ENCODE measurements around the gene TEC. TPM values are rescaled to one million over a fixed set of nuclear protein-coding genes. Genes with fewer than 3 reads are reported as not detected.
"Not testable (repeated sequence)": the region's sequence is repeated elsewhere in the genome, so short reads cannot be mapped to it uniquely, and the experiment has no call there.

The TEC gene
- total RNA-seq, 2 experiments from 2014 or later: 2.8 TPM

DNA sequence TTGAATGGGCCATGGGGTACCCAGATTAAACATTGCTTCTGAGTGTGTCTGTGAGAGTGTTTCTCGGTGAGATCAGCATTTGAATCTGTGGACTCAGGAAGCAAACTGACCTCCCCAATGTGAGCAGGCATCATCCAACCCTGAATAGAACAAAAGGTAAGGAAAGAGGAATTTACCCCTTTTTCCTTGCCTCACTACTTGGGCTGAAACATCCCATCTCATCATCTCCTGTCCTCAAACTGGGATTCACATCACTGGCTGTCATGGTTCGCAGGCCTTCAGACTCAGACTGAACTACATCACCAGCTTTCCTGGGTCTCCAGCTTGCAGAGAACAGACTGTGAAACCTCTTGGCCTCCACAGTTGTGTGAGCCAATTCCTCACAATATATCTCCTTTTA lies 47.1 kb downstream of the TEC start:
- Mint-ChIP-seq H3K27me3 (no peaks in the 10 kb centered on the region), H3K4me1 (ENCODE audit: low read depth) (no peaks in the 10 kb centered on the region), H3K4me3 (no peak overlapping the region), H3K9me3 (no peaks in the 10 kb centered on the region), H3K27ac (no peak overlapping the region), H3K36me3 (ENCODE audit: low read depth) (peaks cover 18% of the 10 kb centered on the region)
- Histone ChIP-seq H3K27me3 (ENCODE audit: control insufficient read depth in 1 of 2, insufficient read depth in 2 of 2, low read length in 2 of 2) (no peaks in the 10 kb centered on the region), H3K27ac (ENCODE audit: low read depth in 1 of 2, low read length in 2 of 2) (no peak overlapping the region), H3K36me3 (ENCODE audit: insufficient read depth, low read length) (no peaks in the 10 kb centered on the region), H3K4me3 (ENCODE audit: low read length) (no peak overlapping the region), H3K4me1 (ENCODE audit: insufficient read depth, low read length) (no peaks in the 10 kb centered on the region), H3K9me3 (ENCODE audit: control insufficient read depth in 1 of 2, insufficient read depth in 1 of 2, low read length in 2 of 2) (no peaks in the 10 kb centered on the region)
- ATAC-seq (ENCODE audit: poor library complexity) (no peak), DNase-seq (no peak)
- intact Hi-C loops (cut with DNase I, micrococcal nuclease): no loop called here
- ChIA-PET POLR2A (no interaction called here), CTCF (no interaction called here)
- TF ChIP-seq, protein P1, sequence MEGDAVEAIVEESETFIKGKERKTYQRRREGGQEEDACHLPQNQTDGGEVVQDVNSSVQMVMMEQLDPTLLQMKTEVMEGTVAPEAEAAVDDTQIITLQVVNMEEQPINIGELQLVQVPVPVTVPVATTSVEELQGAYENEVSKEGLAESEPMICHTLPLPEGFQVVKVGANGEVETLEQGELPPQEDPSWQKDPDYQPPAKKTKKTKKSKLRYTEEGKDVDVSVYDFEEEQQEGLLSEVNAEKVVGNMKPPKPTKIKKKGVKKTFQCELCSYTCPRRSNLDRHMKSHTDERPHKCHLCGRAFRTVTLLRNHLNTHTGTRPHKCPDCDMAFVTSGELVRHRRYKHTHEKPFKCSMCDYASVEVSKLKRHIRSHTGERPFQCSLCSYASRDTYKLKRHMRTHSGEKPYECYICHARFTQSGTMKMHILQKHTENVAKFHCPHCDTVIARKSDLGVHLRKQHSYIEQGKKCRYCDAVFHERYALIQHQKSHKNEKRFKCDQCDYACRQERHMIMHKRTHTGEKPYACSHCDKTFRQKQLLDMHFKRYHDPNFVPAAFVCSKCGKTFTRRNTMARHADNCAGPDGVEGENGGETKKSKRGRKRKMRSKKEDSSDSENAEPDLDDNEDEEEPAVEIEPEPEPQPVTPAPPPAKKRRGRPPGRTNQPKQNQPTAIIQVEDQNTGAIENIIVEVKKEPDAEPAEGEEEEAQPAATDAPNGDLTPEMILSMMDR (IDR thresholded peaks at IDR 0.05): no peak

DNA sequence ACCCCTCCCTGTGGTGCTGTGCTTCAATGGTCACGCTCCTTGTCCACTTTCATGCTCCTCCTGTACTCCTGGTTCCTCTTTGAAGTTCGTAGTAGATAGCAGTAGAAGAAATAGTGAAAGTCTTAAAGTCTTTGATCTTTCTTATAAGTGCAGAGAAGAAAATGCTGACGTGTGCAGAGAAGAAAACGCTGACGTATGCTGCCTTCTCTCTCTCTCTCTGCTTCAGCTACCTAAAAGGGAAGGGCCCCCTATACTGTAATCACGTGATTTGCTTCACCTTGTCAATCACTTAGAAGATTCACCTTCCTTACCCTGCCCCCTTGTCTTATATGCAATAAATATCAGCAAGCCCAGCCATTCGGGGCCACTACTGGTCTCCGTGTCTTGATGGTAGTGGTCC lies 50.2 kb downstream of the TEC start:
- H3K27ac Mint-ChIP-seq; POLR2A ChIA-PET; H3K4me1 Mint-ChIP-seq (ENCODE audit: low read depth); H3K9me3 Mint-ChIP-seq; H3K4me3 ChIP-seq (ENCODE audit: low read length); H3K27me3 ChIP-seq (ENCODE audit: control insufficient read depth in 1 of 2, insufficient read depth in 2 of 2, low read length in 2 of 2); H3K27ac ChIP-seq (ENCODE audit: low read depth in 1 of 2, low read length in 2 of 2); H3K36me3 ChIP-seq (ENCODE audit: insufficient read depth, low read length); H3K9me3 ChIP-seq (ENCODE audit: control insufficient read depth in 1 of 2, insufficient read depth in 1 of 2, low read length in 2 of 2); H3K4me1 ChIP-seq (ENCODE audit: insufficient read depth, low read length); ATAC-seq (ENCODE audit: poor library complexity); CTCF ChIA-PET; intact Hi-C loops (cut with DNase I, micrococcal nuclease); H3K4me3 Mint-ChIP-seq; DNase-seq; H3K27me3 Mint-ChIP-seq: not testable (repeated sequence)
- H3K36me3 Mint-ChIP-seq (ENCODE audit: low read depth): peaks cover 14% of the 10 kb centered on the region

DNA sequence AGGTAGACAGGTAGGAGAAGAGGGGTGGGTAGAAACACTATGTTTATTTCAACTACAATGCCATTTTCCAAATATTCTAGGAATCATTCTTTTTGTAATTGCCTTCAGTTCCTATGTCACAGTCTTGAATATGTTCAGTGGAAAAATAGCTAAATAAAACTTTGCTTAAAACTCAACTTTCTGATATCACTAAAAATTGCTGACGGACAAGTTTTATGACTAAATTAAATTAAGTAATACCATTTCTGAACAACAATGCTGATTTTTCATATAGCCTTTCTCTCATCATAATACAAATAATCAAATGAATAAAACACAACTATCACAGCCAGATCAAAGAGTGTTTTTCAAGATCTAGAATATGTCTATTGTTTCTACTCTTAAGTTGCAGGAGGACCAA lies 53.1 kb downstream of the TEC start:
- no peak for ATAC-seq (ENCODE audit: poor library complexity)
- ChIA-PET POLR2A (no interaction called here), CTCF (interaction anchor here (0.7 kb wide), 1 partner anchor 55 kb away, joined by 3 read pairs; no protein-coding TSS in a partner anchor)
- DNase-seq: no peak
- TF ChIP-seq, protein P1 (IDR thresholded peaks at IDR 0.05): no peak
- intact Hi-C loops (cut with DNase I, micrococcal nuclease): no loop called here
- no peaks in the 10 kb centered on the region for H3K9me3 ChIP-seq (ENCODE audit: control insufficient read depth in 1 of 2, insufficient read depth in 1 of 2, low read length in 2 of 2)
- H3K9me3 Mint-ChIP-seq: no peaks in the 10 kb centered on the region
- peaks cover 6% of the 10 kb centered on the region for H3K4me1 Mint-ChIP-seq (ENCODE audit: low read depth)
- no peak overlapping the region for H3K27ac Mint-ChIP-seq
- peaks cover 12% of the 10 kb centered on the region for H3K36me3 Mint-ChIP-seq (ENCODE audit: low read depth)
- H3K4me3 ChIP-seq (ENCODE audit: low read length): no peak overlapping the region
- H3K27ac ChIP-seq (ENCODE audit: low read depth in 1 of 2, low read length in 2 of 2): no peak overlapping the region
- H3K4me1 ChIP-seq (ENCODE audit: insufficient read depth, low read length): no peaks in the 10 kb centered on the region
- no peak overlapping the region for H3K4me3 Mint-ChIP-seq
- H3K27me3 ChIP-seq (ENCODE audit: control insufficient read depth in 1 of 2, insufficient read depth in 2 of 2, low read length in 2 of 2): no peaks in the 10 kb centered on the region
- no peaks in the 10 kb centered on the region for H3K36me3 ChIP-seq (ENCODE audit: insufficient read depth, low read length)
- H3K27me3 Mint-ChIP-seq: no peaks in the 10 kb centered on the region

DNA sequence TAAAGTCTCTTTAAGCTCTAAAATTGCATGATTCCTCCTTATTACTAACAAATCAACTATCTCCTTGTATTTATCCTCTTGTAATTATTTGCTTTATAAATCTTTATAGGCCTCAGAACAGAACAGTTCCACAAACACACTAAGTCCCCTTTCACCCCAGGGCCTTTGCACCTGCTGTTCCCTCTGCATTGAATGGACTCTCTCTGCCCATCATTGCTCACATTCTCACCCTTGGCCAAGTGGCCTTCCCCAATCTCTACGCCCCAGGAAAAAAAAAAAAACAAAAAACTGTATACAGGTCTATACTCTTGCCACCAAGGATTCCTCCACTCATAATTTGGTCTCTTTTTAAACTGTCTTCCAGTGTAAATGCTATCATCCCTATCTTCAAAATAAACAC lies 53.7 kb downstream of the TEC start:
- ChIA-PET POLR2A (no interaction called here), CTCF (no interaction called here)
- no peaks in the 10 kb centered on the region for H3K36me3 ChIP-seq (ENCODE audit: insufficient read depth, low read length)
- Mint-ChIP-seq H3K9me3 (no peaks in the 10 kb centered on the region), H3K36me3 (ENCODE audit: low read depth) (peaks cover 8% of the 10 kb centered on the region), H3K27me3 (no peaks in the 10 kb centered on the region), H3K4me3 (no peak overlapping the region), H3K27ac (no peak overlapping the region), H3K4me1 (ENCODE audit: low read depth) (peaks cover 6% of the 10 kb centered on the region)
- H3K9me3 ChIP-seq (ENCODE audit: control insufficient read depth in 1 of 2, insufficient read depth in 1 of 2, low read length in 2 of 2): no peaks in the 10 kb centered on the region
- H3K4me1 ChIP-seq (ENCODE audit: insufficient read depth, low read length): no peaks in the 10 kb centered on the region
- DNase-seq: no peak
- H3K27ac ChIP-seq (ENCODE audit: low read depth in 1 of 2, low read length in 2 of 2): no peak overlapping the region
- no peaks in the 10 kb centered on the region for H3K27me3 ChIP-seq (ENCODE audit: control insufficient read depth in 1 of 2, insufficient read depth in 2 of 2, low read length in 2 of 2)
- H3K4me3 ChIP-seq (ENCODE audit: low read length): no peak overlapping the region
- intact Hi-C loops (cut with DNase I, micrococcal nuclease): no loop called here
- TF ChIP-seq, protein P1 (IDR thresholded peaks at IDR 0.05): no peak
- ATAC-seq (ENCODE audit: poor library complexity): no peak
